B cell (primary cell): Measurements from ENCODE around the gene LIMK2.

Experiments
- EZH2 ChIP-seq: IDR thresholded peaks from 2 replicates; pipeline ENCODE4 v1.6.1; 2012; ENCODE audit warnings: borderline replicate concordance, low read depth, mild to moderate bottlenecking, moderate library complexity, low read length; ENCODE audit not compliant: insufficient read depth, poor library complexity, severe bottlenecking
- TF ChIP-seq, protein P1 (sequence below): fragments of 200-600 bp; IDR thresholded peaks from one replicate; pipeline ENCODE4 v1.8.0; 2022; ENCODE audit warnings: antibody characterized with exemption, mild to moderate bottlenecking

DNA sequence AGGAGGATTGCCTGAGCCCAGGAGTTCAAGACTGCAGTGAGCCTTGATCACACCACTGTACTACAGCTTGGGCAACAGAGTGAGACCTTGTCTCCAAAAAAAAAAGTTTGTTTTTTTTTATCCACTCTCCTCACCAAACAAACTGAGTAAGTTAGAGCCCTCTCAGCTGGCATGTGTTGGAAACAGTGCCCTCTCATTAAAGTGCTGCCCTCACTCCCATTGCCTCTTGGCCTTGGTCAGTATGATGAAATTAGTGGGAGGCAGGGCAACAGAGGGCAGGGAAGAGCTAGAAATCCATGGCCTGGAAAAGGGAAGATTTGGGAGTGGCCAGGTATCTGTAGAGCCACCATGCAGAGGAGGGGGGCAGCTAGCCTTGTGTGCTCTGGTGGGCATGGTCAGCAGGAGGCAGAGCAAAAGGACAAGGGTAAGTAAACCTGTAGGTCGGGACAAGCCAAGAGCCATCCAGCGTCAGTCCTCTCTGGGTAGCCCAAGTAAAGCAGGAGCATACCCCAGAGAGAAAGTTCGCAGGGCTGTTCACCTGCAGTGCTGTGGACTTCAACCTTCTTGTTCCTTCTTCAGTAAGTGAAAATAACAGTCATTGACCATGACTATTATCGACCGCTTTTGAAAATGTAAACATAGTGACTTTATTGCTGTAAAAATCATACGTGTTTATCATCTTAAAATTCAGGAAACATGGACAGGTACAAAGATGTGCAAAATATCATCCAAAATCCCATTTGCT is 52.0 kb downstream of the LIMK2 start:
- TF ChIP-seq EZH2, result no peak
- TF ChIP-seq, protein P1, sequence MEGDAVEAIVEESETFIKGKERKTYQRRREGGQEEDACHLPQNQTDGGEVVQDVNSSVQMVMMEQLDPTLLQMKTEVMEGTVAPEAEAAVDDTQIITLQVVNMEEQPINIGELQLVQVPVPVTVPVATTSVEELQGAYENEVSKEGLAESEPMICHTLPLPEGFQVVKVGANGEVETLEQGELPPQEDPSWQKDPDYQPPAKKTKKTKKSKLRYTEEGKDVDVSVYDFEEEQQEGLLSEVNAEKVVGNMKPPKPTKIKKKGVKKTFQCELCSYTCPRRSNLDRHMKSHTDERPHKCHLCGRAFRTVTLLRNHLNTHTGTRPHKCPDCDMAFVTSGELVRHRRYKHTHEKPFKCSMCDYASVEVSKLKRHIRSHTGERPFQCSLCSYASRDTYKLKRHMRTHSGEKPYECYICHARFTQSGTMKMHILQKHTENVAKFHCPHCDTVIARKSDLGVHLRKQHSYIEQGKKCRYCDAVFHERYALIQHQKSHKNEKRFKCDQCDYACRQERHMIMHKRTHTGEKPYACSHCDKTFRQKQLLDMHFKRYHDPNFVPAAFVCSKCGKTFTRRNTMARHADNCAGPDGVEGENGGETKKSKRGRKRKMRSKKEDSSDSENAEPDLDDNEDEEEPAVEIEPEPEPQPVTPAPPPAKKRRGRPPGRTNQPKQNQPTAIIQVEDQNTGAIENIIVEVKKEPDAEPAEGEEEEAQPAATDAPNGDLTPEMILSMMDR, result no peak
